CD14-positive monocyte (primary cell): ENCODE measurements around the gene BANF1. TPM values are rescaled to one million over a fixed set of nuclear protein-coding genes. Genes with fewer than 3 reads are reported as not detected.
A peak's percentile ranks its signal among the peaks of the same experiment; 100 is the strongest.

Experiments
- DNase-seq, 3 donors: peaks; one replicate each; pipeline ENCODE4 v3.0.0-alpha.2; 2011 to 2022
- H2AFZ ChIP-seq: 2 replicates; pipeline ENCODE4 v1.6.0; 2012; ENCODE audit warnings: mild to moderate bottlenecking, low read depth, low read length, inconsistent platforms; ENCODE audit not compliant: insufficient read depth, poor library complexity, severe bottlenecking
- H3K27ac ChIP-seq, 2 donors: 1 replicate in 1 of 2; 2 replicates in 1 of 2; pipeline ENCODE4 v1.5.1; 2012 to 2013; ENCODE audit warnings: low read length in 2 of 2, control low read depth in 1 of 2, inconsistent platforms in 1 of 2, low read depth in 1 of 2, mild to moderate bottlenecking in 1 of 2
- H3K27me3 ChIP-seq, 2 donors: one replicate each; pipeline versions ENCODE4 v1.6.0 to v1.6.1; 2011 to 2013; ENCODE audit warnings: low read length in 2 of 2; ENCODE audit not compliant: control insufficient read depth in 2 of 2, insufficient read depth in 2 of 2
- H3K36me3 ChIP-seq, 2 donors: replicated peaks in 1 of 2; 1 replicate in 1 of 2; 2 replicates in 1 of 2; pipeline versions ENCODE4 v1.5.1 to v1.6.1; 2012 to 2013; ENCODE audit warnings: low read length in 2 of 2, control low read depth in 1 of 2, inconsistent platforms in 1 of 2, mild to moderate bottlenecking in 1 of 2; ENCODE audit not compliant: insufficient read depth in 2 of 2, control insufficient read depth in 1 of 2
- H3K4me1 ChIP-seq, 2 donors: 1 replicate in 1 of 2; 2 replicates in 1 of 2; pipeline versions ENCODE4 v1.5.1 to v1.6.1; 2012 to 2013; ENCODE audit warnings: low read length in 2 of 2, control low read depth in 1 of 2, inconsistent platforms in 1 of 2, mild to moderate bottlenecking in 1 of 2, moderate library complexity in 1 of 2; ENCODE audit not compliant: insufficient read depth in 2 of 2, control insufficient read depth in 1 of 2
- H3K4me2 ChIP-seq: replicated peaks from 2 replicates; pipeline ENCODE3; 2012; ENCODE audit warnings: low read length, moderate library complexity, mild to moderate bottlenecking; ENCODE audit not compliant: poor library complexity, severe bottlenecking; ENCODE audit errors: extremely low read depth
- H3K4me3 ChIP-seq, 3 experiments: fragments of 200-600 bp in 1 of 3; sonication (generic) in 1 of 3; replicated peaks in 1 of 3; 1 replicate in 2 of 3; 2 replicates in 1 of 3; pipeline ENCODE4 v1.5.1; 2011 to 2013; ENCODE audit warnings: low read length in 3 of 3, mild to moderate bottlenecking in 3 of 3, control low read depth in 2 of 3, low read depth in 2 of 3, inconsistent platforms in 1 of 3, moderate library complexity in 1 of 3
- H3K79me2 ChIP-seq: 2 replicates; pipeline ENCODE4 v1.6.0; 2012; ENCODE audit warnings: mild to moderate bottlenecking, control low read depth, inconsistent platforms, low read length, moderate library complexity; ENCODE audit not compliant: insufficient read depth
- H3K9ac ChIP-seq: 2 replicates; pipeline ENCODE4 v1.6.0; 2017; ENCODE audit warnings: low read length, mild to moderate bottlenecking; ENCODE audit not compliant: insufficient read depth, poor library complexity, severe bottlenecking
- H3K9me3 ChIP-seq, 2 donors: replicated peaks in 1 of 2; 1 replicate in 1 of 2; 2 replicates in 1 of 2; pipeline versions ENCODE4 v1.5.1 to v1.6.1; 2012 to 2013; ENCODE audit warnings: low read length in 2 of 2, control low read depth in 1 of 2; ENCODE audit not compliant: control insufficient read depth in 1 of 2, insufficient read depth in 1 of 2
- H4K20me1 ChIP-seq: 2 replicates; pipeline ENCODE4 v1.6.0; 2012; ENCODE audit warnings: mild to moderate bottlenecking, low read length, control low read depth, moderate library complexity; ENCODE audit not compliant: insufficient read depth
- H3K27ac Mint-ChIP-seq, 7 donors: one replicate each; pipeline ENCODE4 v1.8.0; 2020; ENCODE audit warnings: mild to moderate bottlenecking in 7 of 7, mixed read lengths in 7 of 7, moderate library complexity in 6 of 7, inconsistent platforms in 2 of 7
- H3K27me3 Mint-ChIP-seq, 3 donors: one replicate each; pipeline ENCODE4 v1.8.0; 2021 to 2022; ENCODE audit warnings: low read depth in 3 of 3, mild to moderate bottlenecking in 3 of 3, mixed read lengths in 3 of 3, moderate library complexity in 3 of 3, inconsistent platforms in 1 of 3
- H3K36me3 Mint-ChIP-seq, 2 donors: one replicate each; pipeline ENCODE4 v1.8.0; 2020; ENCODE audit warnings: mixed read lengths in 2 of 2, inconsistent platforms in 1 of 2, mild to moderate bottlenecking in 1 of 2
- H3K4me1 Mint-ChIP-seq: one replicate; pipeline ENCODE4 v1.8.0; 2020; ENCODE audit warnings: mild to moderate bottlenecking, mixed read lengths
- H3K4me3 Mint-ChIP-seq, 2 donors: one replicate each; pipeline ENCODE4 v1.8.0; 2020; ENCODE audit warnings: mild to moderate bottlenecking in 2 of 2, mixed read lengths in 2 of 2, moderate library complexity in 1 of 2
- H3K9me3 Mint-ChIP-seq, 7 donors: one replicate each; pipeline ENCODE4 v1.8.0; 2020 to 2022; ENCODE audit warnings: mixed read lengths in 7 of 7, mild to moderate bottlenecking in 6 of 7, moderate library complexity in 6 of 7, inconsistent platforms in 2 of 7
- WGBS: methylation state at CpG from one replicate; pipeline ENCODE4 v1.1.5; 2013; ENCODE audit warnings: missing lambda C conversion rate; ENCODE audit not compliant: insufficient coverage; 5-methylcytosine and 5-hydroxymethylcytosine counted together
- intact Hi-C, 2 donors: fragments of 100-400 bp; cut with micrococcal nuclease; formaldehyde crosslinking; loops; one replicate each; pipeline versions ENCODE4 v1.15.0 to v1.15.1; 2023
- polyA plus RNA-seq, 3 donors: library from polyadenylated mRNA; depleted of rRNA in 1 of 3; unstranded in 2 of 3; stranded (reverse) in 1 of 3; fragments of 300-500 nt in 2 of 3; fragments of >200 nt in 1 of 3; fragmentation: Illumina TruSeq in 2 of 3; gene quantifications; 1 replicate in 2 of 3; 2 replicates in 1 of 3; pipeline ENCODE4 v1.2.3, GENCODE V29; 2012 to 2021
- TF ChIP-seq, protein P1 (sequence below): fragments of 200-600 bp; IDR thresholded peaks from one replicate; pipeline ENCODE4 v1.8.0; 2022; ENCODE audit warnings: antibody characterized with exemption, mild to moderate bottlenecking

Gene BANF1
- polyA plus RNA-seq, 3 donors: 79.9 to 175 (median 142) TPM

DNA sequence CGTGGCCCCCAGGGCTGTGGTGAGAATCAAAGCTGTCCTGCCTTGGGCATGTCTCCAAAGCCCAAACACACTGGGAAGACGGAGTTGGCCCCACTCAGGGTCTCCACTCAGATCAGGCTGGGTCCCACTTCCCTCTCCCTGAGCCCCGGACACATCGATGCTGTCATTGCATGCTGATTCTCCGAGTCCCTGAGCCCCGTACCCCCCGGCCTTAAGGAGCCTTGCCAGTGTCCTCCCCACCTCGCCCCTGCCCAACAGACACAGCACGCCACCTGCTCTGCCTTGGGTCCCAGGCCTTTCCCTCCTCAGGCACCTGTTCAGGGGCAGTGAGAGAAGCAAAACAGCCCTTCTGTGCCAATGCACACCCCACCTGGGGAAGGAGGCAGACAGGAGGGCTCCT, 15.0 kb upstream of the BANF1 start:
- H3K9ac ChIP-seq: no peak overlapping the region
- TF ChIP-seq, protein P1, sequence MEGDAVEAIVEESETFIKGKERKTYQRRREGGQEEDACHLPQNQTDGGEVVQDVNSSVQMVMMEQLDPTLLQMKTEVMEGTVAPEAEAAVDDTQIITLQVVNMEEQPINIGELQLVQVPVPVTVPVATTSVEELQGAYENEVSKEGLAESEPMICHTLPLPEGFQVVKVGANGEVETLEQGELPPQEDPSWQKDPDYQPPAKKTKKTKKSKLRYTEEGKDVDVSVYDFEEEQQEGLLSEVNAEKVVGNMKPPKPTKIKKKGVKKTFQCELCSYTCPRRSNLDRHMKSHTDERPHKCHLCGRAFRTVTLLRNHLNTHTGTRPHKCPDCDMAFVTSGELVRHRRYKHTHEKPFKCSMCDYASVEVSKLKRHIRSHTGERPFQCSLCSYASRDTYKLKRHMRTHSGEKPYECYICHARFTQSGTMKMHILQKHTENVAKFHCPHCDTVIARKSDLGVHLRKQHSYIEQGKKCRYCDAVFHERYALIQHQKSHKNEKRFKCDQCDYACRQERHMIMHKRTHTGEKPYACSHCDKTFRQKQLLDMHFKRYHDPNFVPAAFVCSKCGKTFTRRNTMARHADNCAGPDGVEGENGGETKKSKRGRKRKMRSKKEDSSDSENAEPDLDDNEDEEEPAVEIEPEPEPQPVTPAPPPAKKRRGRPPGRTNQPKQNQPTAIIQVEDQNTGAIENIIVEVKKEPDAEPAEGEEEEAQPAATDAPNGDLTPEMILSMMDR: no peak
- H3K27me3 Mint-ChIP-seq: no peaks in the 10 kb centered on the region
- H3K9me3 ChIP-seq: no peaks in the 10 kb centered on the region
- H3K27me3 ChIP-seq: no peaks in the 10 kb centered on the region
- no peaks in the 10 kb centered on the region for H3K79me2 ChIP-seq
- no peaks in the 10 kb centered on the region for H4K20me1 ChIP-seq
- H3K4me2 ChIP-seq: no peak overlapping the region
- H3K9me3 Mint-ChIP-seq: no peaks in the 10 kb centered on the region
- peaks cover 0 to 9% of the 10 kb centered on the region in 2 donors for H3K36me3 ChIP-seq
- peaks cover 5 to 21% of the 10 kb centered on the region in 2 donors for H3K36me3 Mint-ChIP-seq
- no peak overlapping the region for H3K4me3 Mint-ChIP-seq
- H2AFZ ChIP-seq: no peak overlapping the region
- no peak overlapping the region for H3K4me3 ChIP-seq
- no peak for DNase-seq
- H3K4me1 Mint-ChIP-seq: peaks cover 12% of the 10 kb centered on the region
- H3K27ac ChIP-seq: no peak overlapping the region
- peak overlapping the region in 4 of 7 donors; percentile 6 to 50 (median 26) for H3K27ac Mint-ChIP-seq
- intact Hi-C loops: loop anchor here (5.0 kb wide), 2 partner anchors 35 to 105 kb away; no protein-coding TSS in a partner anchor
- 95% methylated on average over 9 of the region's 9 CpGs for WGBS
- peaks cover 16 to 24% of the 10 kb centered on the region in 2 donors for H3K4me1 ChIP-seq

DNA sequence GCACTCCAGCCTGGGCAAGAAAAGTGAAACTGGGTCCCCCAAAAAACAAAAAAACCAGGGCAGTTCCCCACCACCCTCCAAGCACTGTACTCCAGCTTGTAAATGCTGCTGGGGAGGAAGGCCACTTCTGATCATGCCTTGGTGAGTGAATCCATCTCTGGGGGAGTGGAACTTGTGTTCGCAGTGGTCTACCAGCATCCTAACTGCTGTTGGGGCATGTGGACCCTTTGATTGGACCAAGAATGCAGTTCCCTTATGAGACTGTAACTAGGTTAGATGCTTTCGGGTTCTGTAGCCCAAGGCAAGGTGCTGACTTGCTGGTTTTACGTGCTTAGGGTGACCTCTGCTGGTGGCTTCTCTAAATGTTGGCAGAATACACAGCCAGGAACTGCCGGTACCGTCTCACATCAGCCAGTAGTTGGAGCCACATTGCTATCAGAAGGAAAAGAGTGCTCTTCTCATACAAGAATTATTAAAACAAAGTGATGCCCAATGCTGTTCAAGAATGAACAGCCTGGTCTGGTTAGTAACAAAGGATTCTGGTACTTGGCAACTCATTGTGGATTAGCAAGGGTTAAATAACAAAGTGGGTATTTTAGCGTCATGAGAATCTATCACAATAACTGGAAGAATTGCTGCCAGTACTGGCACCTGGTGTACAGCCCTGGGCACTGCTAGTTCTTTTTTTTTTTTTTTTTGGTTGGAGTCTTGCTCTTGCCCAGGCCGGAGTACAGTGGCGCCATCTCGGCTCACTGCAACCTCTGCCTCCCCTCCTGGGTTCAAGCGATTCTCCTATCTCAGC, 13.3 kb upstream of the BANF1 start:
- Mint-ChIP-seq H3K4me3 (no peak overlapping the region), H3K27ac (peak overlapping the region; percentile 48 to 87 (median 75)), H3K9me3 (no peaks in the 10 kb centered on the region), H3K36me3 (peaks cover 5 to 19% of the 10 kb centered on the region in 2 donors), H3K4me1 (peaks cover 12% of the 10 kb centered on the region), H3K27me3 (no peaks in the 10 kb centered on the region)
- peak; percentile 90 to 92 (median 90) for DNase-seq
- Histone ChIP-seq H2AFZ (no peak overlapping the region), H3K27ac (peak overlapping the region; percentile 5 to 31), H3K9ac (no peak overlapping the region), H3K27me3 (no peaks in the 10 kb centered on the region), H3K4me3 (no peak overlapping the region), H3K9me3 (no peaks in the 10 kb centered on the region), H3K4me2 (no peak overlapping the region), H3K79me2 (no peaks in the 10 kb centered on the region), H3K4me1 (peaks cover 16 to 24% of the 10 kb centered on the region in 2 donors), H3K36me3 (peaks cover 0 to 10% of the 10 kb centered on the region in 2 donors), H4K20me1 (no peaks in the 10 kb centered on the region)
- 6% methylated on average over 4 of the region's 10 CpGs for WGBS
- TF ChIP-seq, protein P1: peak; percentile 99
- intact Hi-C loops: loop anchor here (1.0 to 5.0 kb wide), 5 partner anchors 33 to 362 kb away; partner anchors contain the start of gene KAT5 (in 2 of the 2)
